Parathyroid adenoma (tissue), 2 donors: ENCODE data around the gene GRK2.

Experiments
- H2AFZ ChIP-seq: fragments of 300-600 bp; sonication (generic); one replicate; pipeline ENCODE4 v1.7.0; 2017; ENCODE audit warnings: antibody characterized with exemption, mild to moderate bottlenecking
- H3K27ac ChIP-seq: fragments of 300-600 bp; sonication (generic); one replicate; pipeline ENCODE4 v1.7.0; 2017
- H3K27me3 ChIP-seq: fragments of 300-600 bp; sonication (generic); one replicate; pipeline ENCODE4 v1.7.0; 2017; ENCODE audit warnings: low read length; ENCODE audit not compliant: control insufficient read depth, insufficient read depth
- H3K36me3 ChIP-seq: fragments of 300-600 bp; sonication (generic); one replicate; pipeline ENCODE4 v1.7.0; 2017; ENCODE audit warnings: low read length; ENCODE audit not compliant: control insufficient read depth, insufficient read depth
- H3K4me1 ChIP-seq: fragments of 300-600 bp; sonication (generic); one replicate; pipeline ENCODE4 v1.7.0; 2017; ENCODE audit warnings: control low read depth
- H3K4me2 ChIP-seq: fragments of 300-600 bp; sonication (generic); one replicate; pipeline ENCODE4 v1.7.0; 2017; ENCODE audit warnings: low read length
- H3K4me3 ChIP-seq: fragments of 300-600 bp; sonication (generic); one replicate; pipeline ENCODE4 v1.7.0; 2017; ENCODE audit warnings: low read depth, low read length
- H3K79me2 ChIP-seq: fragments of 300-600 bp; sonication (generic); one replicate; pipeline ENCODE4 v1.7.0; 2017; ENCODE audit warnings: control low read depth
- H3K9ac ChIP-seq: fragments of 300-600 bp; sonication (generic); one replicate; pipeline ENCODE4 v1.7.0; 2017; ENCODE audit warnings: mild to moderate bottlenecking
- H3K9me3 ChIP-seq: fragments of 300-600 bp; sonication (generic); one replicate; pipeline ENCODE4 v1.7.0; 2017; ENCODE audit warnings: low read length; ENCODE audit not compliant: control insufficient read depth
- CTCF ChIP-seq: fragments of 300-600 bp; sonication (generic); IDR thresholded peaks from one replicate; pipeline ENCODE4 v1.7.0; 2017; ENCODE audit warnings: antibody characterized with exemption, mild to moderate bottlenecking
- donor health status: primary hyperparathyroidism.

Gene GRK2

GRCh38 chr11:67300256-67300755 is 34.0 kb downstream of the GRK2 start:
- H3K36me3 ChIP-seq = no peaks in the 10 kb centered on the region
- H3K4me1 ChIP-seq = no peaks in the 10 kb centered on the region
- no peaks in the 10 kb centered on the region for H3K79me2 ChIP-seq
- no peak overlapping the region for H2AFZ ChIP-seq
- no peak overlapping the region for H3K4me2 ChIP-seq
- H3K9ac ChIP-seq = no peak overlapping the region
- no peak overlapping the region for H3K27ac ChIP-seq
- no peaks in the 10 kb centered on the region for H3K9me3 ChIP-seq
- no peak overlapping the region for H3K4me3 ChIP-seq
- H3K27me3 ChIP-seq = no peaks in the 10 kb centered on the region
- TF ChIP-seq CTCF = no peak

- Histone ChIP-seq H3K4me3 (no peak overlapping the region), H3K27ac (no peak overlapping the region), H3K9ac (no peak overlapping the region), H3K27me3 (no peaks in the 10 kb centered on the region), H3K36me3 (no peaks in the 10 kb centered on the region), H3K79me2 (no peaks in the 10 kb centered on the region), H3K4me2 (no peak overlapping the region), H3K4me1 (no peaks in the 10 kb centered on the region), H3K9me3 (no peaks in the 10 kb centered on the region), H2AFZ (no peak overlapping the region)
- TF ChIP-seq CTCF = no peak
These were observed 34.6 kb downstream of the GRK2 start for GRCh38 chr11:67300756-67301312.

- H2AFZ ChIP-seq = no peak overlapping the region
- no peak overlapping the region for H3K27ac ChIP-seq
- no peaks in the 10 kb centered on the region for H3K36me3 ChIP-seq
- no peak overlapping the region for H3K9ac ChIP-seq
- no peak for TF ChIP-seq CTCF
- no peak overlapping the region for H3K4me3 ChIP-seq
- H3K4me1 ChIP-seq = no peaks in the 10 kb centered on the region
- no peak overlapping the region for H3K4me2 ChIP-seq
- H3K9me3 ChIP-seq = no peaks in the 10 kb centered on the region
- H3K27me3 ChIP-seq = no peaks in the 10 kb centered on the region
- H3K79me2 ChIP-seq = no peaks in the 10 kb centered on the region
These were observed 35.1 kb downstream of the GRK2 start for GRCh38 chr11:67301313-67301921.

- Histone ChIP-seq H3K9me3 (no peaks in the 10 kb centered on the region), H3K27ac (peak overlapping the region; percentile 37), H3K4me3 (peak overlapping the region; percentile 68), H3K79me2 (no peaks in the 10 kb centered on the region), H3K4me1 (no peaks in the 10 kb centered on the region), H3K4me2 (peak overlapping the region; percentile 91), H3K9ac (no peak overlapping the region), H3K27me3 (no peaks in the 10 kb centered on the region), H2AFZ (no peak overlapping the region), H3K36me3 (no peaks in the 10 kb centered on the region)
- no peak for TF ChIP-seq CTCF
These were observed 35.8 kb downstream of the GRK2 start for GRCh38 chr11:67301951-67302516.
